SJCRH30 (cell line): Measurements from ENCODE around the gene TMEM33. TPM values are rescaled to one million over a fixed set of nuclear protein-coding genes. Genes with fewer than 3 reads are reported as not detected.

Source experiments
- DNase-seq, 2 experiments: peaks; one replicate each; pipeline ENCODE4 v3.0.0-alpha.2; 2015 to 2020
- H3K27ac ChIP-seq: fragments of 250-450 bp; sonication (Bioruptor Pico); 2 replicates; pipeline ENCODE4 v1.5.1; 2020; ENCODE audit warnings: mild to moderate bottlenecking, moderate library complexity
- H3K27me3 ChIP-seq: fragments of 250-450 bp; sonication (Bioruptor Pico); 2 replicates; pipeline ENCODE4 v1.5.1; 2020; ENCODE audit warnings: mild to moderate bottlenecking, moderate library complexity
- H3K36me3 ChIP-seq: fragments of 250-450 bp; sonication (Bioruptor Pico); 2 replicates; pipeline ENCODE4 v1.5.1; 2020; ENCODE audit warnings: mild to moderate bottlenecking, moderate library complexity
- H3K4me1 ChIP-seq: fragments of 250-450 bp; sonication (Bioruptor Pico); 2 replicates; pipeline ENCODE4 v1.5.1; 2020; ENCODE audit warnings: mild to moderate bottlenecking, moderate library complexity
- H3K4me3 ChIP-seq: fragments of 250-450 bp; sonication (Bioruptor Pico); 2 replicates; pipeline ENCODE4 v1.5.1; 2020; ENCODE audit warnings: mild to moderate bottlenecking, moderate library complexity
- H3K9me3 ChIP-seq: fragments of 250-450 bp; sonication (Bioruptor Pico); replicated peaks from 2 replicates; pipeline ENCODE4 v1.5.1; 2020; ENCODE audit warnings: mild to moderate bottlenecking, moderate library complexity
- total RNA-seq: library from RNA; depleted of rRNA; stranded (reverse); fragments of >200 nt; shearing (Covaris generic); gene quantifications from 2 replicates; pipeline ENCODE4 v1.2.3, GENCODE V29; 2014; rRNA removed

The TMEM33 gene
- total RNA-seq, 1 experiment from 2014 or later: 90.9 TPM

GRCh38 chr4:41999321-41999720 is 64.1 kb downstream of the TMEM33 start:
- Histone ChIP-seq H3K9me3 (no peaks in the 10 kb centered on the region), H3K27ac (no peak overlapping the region), H3K36me3 (0 out of 2 replicates have a peak, but pooled peaks cover 6% of the 10 kb centered on the region), H3K4me1 (no peaks in the 10 kb centered on the region), H3K4me3 (no peak overlapping the region), H3K27me3 (no peaks in the 10 kb centered on the region)
- no peak for DNase-seq

- Histone ChIP-seq H3K4me1 (0 out of 2 replicates have a peak, but pooled peaks cover 2% of the 10 kb centered on the region), H3K9me3 (no peaks in the 10 kb centered on the region), H3K27me3 (no peaks in the 10 kb centered on the region), H3K4me3 (no peak overlapping the region), H3K27ac (no peak overlapping the region), H3K36me3 (peaks cover 15% of the 10 kb centered on the region)
- no peak for DNase-seq
These were observed 73.0 kb downstream of the TMEM33 start for GRCh38 chr4:42008011-42008786.

Other genes with a start within 250 kb of the TMEM33 start
- not detected in 2 replicates for gene PHOX2B, start 186.7 kb upstream of the TMEM33 start, total RNA-seq
- gene DCAF4L1, start 46.3 kb downstream of the TMEM33 start, total RNA-seq: 0.23 and 0.34 TPM in 2 replicates
- gene SLC30A9, start 55.1 kb downstream of the TMEM33 start, total RNA-seq: 51.2 and 53.2 TPM in 2 replicates
- 0.13 and 0.18 TPM in 2 replicates for gene BEND4, start 217.2 kb downstream of the TMEM33 start, total RNA-seq